DMS153 treated with DMSO at 0.1 percent for 48 hours (cell line): ENCODE measurements around the gene BACE2.

Source experiments
- DNase-seq: peaks from one replicate; lab custom pipeline; 2025; ENCODE audit not compliant: unreplicated experiment; lab: John Stamatoyannopoulos, UW

BACE2 gene

GRCh38 chr21:41211060-41211805 lies 43.3 kb downstream of the BACE2 start:
- DNase-seq = no peak

GRCh38 chr21:41213021-41213420 lies 45.1 kb downstream of the BACE2 start:
- DNase-seq = no peak

- no peak for DNase-seq
These were observed 48.0 kb downstream of the BACE2 start for GRCh38 chr21:41215856-41216408.

- DNase-seq = no peak
These were observed 48.5 kb downstream of the BACE2 start for GRCh38 chr21:41216486-41216885.

DNA sequence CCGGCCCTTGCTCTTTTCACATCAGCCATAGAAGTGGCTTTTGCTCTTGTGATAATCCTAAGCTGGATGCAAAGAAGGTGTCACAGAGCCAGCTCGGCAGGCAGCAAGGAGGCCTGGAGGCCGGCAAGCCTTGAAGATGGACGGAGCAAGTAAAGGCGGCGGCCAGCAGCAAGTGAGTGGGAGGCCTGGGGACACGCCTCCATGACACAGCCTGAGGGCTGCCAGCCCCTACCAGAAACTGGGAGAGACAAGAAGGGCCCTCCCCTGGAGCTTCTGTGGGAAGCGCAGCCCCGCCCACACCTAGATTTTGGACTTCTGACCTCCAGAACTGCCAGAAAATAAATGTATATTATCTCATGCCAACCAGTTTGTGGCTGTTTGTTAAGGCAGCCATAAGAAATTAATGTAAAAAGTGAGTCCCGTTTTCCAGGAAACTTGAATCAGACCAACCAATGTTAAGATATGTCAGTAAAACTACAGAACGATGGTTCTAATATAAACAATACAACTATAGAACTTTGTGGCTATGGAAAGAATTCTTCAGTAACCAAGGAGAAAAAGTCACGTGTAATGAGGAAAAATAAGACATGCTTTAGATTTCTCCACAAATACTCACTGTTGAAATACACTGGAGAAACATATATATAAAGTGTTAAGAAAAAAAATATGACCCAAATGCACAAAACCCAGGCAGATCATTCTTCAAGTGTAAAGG lies 49.9 kb downstream of the BACE2 start:
- no peak for DNase-seq

DNA sequence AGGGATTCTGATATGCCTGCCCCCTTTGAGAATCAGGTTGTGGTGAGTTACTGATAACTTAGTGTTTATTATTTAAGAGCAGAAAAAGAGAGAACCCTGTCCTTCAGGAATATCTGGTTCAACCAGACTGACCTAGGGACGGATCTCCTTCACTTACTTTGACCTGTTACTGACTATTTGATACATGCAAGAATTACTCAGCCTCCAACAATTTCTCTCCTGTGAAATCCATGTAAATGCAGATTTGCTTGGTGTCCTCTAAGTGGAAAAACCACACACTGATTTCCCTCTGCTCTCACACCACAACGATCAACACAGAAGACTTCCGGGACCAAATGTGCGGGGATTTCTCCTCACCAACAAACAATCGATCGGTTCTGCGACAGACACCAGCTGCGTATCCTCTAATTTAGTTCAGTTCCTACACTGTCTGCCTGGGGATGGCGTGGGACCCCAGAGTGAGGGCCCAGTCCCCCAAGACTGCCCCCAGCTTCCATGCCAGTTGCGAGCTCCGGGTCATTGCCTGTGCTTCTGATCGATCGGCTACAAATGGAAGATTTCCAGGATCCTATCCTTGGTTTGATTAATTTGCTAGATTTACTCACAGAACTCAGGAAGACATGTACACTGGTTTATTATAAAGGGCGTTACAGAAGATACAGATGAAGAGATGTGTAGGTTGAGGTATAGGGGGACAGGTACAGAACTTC lies 51.7 kb downstream of the BACE2 start:
- no peak for DNase-seq

GRCh38 chr21:41220208-41220733 lies 52.3 kb downstream of the BACE2 start:
- DNase-seq = no peak

DNA sequence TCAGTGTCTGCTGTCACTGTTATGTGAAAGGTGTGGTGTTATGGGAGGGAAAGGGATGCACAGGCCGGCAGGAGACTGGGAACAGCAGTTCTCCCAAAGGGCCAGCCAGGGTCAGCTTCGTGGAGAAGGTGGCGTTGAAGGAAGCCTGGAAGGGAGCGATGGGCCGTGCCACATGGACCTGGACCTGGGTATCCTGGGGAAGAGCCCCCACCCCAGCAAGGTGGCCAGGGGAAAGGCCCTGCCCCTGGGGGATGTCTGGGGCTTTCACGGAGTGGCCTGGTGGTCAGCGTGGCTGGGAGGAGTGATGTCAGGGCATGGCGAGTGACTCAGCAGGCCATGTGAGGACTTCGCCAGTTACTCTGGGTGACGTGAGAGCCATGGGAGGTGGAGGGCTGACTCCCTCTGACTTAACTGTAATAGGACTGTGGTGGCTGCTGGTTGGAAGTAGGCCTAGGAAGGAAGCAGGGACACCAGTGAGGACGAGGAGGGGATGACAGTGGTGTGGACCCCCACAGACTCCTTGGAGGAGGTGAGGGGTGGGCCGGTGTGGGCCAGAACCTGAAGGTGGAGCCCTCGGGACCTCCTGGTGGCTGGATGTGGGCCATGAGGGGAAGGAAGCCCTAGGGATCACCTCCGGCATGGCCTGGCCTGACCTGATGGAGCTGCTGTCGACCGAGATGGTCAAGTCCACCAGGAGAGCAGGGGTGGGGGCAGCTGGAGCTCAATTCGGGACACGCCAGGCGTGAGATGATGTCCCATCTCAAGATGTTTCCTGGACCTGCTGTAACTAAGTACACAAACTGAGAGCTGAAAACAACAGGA lies 54.5 kb downstream of the BACE2 start:
- DNase-seq = no peak

DNA sequence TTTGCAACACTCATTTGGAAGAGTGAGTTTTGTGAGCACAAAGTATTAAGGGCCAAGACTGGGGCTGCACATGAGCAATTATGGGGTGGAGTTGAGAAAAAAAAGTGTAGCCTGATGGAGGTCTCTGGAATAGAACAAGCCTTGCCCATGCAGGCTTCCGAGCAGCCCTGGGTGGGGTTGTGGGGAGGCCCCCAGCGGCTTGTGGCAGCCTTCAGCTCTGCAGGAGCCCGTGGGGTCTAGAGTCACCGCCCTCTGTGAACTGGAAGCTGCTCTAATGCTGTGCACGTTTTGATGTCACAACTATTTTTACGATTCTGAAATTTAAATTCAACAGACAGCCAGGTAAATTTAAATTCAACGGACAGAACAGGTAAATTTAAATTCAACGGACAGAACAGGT lies 58.9 kb downstream of the BACE2 start:
- no peak for DNase-seq

DNA sequence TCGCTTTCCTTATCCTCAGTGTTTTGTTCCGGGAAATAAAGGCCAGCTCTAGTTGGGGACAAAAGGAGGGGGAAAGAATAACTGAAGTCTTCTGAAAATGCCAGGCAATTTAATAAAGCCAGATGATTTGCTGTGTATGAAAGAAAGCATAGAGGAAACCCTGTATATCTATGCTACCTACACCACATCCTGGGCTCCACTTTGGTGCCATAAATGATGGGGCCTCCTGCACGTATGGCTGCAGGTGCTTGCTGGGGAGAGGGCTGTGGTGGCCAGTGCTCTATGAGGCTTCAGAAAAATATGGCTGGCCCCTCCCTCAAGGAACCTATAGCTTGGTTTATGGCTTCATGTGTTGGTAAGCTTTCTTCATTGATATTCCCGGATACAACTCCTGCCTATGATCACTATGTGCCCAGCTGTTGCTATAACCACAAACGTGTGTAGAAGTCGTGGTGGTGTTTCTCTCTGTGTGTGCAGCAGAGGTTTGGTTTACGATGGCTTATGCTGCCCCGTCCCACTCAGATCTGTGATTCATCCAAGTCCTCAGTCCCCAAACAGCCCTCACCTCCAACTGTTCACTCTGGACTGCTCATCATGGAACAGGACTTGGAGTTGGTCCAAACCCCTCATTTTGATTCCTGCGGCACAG lies 59.5 kb downstream of the BACE2 start:
- DNase-seq = no peak

GRCh38 chr21:41228006-41228370 lies 60.0 kb downstream of the BACE2 start:
- DNase-seq = no peak

- DNase-seq = no peak
These were observed 60.5 kb downstream of the BACE2 start for GRCh38 chr21:41228492-41228891.

DNA sequence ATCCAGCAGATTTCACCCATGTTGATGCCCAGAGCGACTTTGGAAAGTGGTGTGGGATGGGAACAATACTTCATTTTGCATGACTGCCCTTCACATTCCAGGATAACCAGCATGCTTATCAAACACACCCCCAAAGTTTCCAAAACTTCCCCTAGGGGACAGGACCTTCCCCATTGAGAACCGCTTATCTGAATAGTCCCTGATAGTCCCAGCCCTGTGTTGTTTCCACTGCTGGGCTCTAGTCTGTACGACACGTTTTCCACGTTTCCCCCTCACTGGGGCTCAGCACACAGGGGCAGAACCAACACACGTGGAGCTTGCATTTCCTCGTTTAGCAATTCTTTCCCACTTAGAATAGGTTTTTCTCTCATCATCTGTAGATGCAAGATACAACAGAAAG lies 61.0 kb downstream of the BACE2 start:
- no peak for DNase-seq

- no peak for DNase-seq
These were observed 61.7 kb downstream of the BACE2 start for GRCh38 chr21:41229509-41230248.

- no peak for DNase-seq
These were observed 62.5 kb downstream of the BACE2 start for GRCh38 chr21:41230497-41230896.

DNA sequence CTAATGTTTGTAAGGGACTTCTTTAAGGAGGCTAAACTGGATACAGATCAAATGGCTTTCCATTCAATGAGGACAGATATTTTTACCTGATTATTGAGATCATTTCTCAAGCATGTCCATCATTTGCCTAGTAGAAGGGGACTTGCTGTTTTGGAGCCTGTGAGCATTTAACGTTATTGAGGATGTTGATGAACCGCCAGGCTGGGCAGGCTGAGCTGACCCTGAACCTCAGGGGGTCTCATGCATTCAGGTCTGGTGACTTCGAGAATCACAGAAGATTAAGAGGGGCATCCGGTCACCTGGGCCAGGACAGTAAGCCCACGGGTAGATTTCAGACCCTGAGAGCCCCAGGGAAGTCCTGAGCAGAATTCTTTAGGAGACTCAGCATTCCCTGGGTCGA lies 63.1 kb downstream of the BACE2 start:
- no peak for DNase-seq

DNA sequence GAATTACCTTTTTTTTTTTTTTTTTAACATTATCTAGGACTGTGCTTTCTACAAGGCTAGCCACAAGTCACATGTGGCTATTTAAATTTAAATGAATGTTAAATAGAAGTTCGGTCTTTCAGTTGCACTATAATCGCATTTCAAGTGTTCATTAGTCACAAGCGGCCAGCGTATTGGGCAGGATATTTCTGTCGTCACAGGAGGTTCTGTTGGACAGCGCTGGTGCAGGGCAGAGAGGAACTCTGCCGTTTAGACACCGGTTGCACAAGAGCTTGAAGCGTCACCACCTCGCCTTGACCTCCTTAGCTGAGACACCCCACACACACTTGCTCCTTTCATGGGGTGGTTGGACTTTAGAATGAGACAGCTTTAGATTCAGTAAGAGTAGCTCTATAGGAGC lies 64.1 kb downstream of the BACE2 start:
- DNase-seq = no peak

GRCh38 chr21:41233916-41234315 lies 66.0 kb downstream of the BACE2 start:
- DNase-seq = no peak

- peak; percentile 41 for DNase-seq
These were observed 66.6 kb downstream of the BACE2 start for GRCh38 chr21:41234569-41234968.

GRCh38 chr21:41235201-41235600 lies 67.2 kb downstream of the BACE2 start:
- DNase-seq = peak; percentile 70
